Gastroesophageal sphincter (tissue), 3 donors: ENCODE measurements around the gene CFD.

Experiments
- CTCF ChIP-seq, 4 experiments: fragments of 200-600 bp in 2 of 4; fragments of 450-650 bp in 2 of 4; sonication (generic) in 1 of 4; IDR thresholded peaks; one replicate each; pipeline ENCODE4 v1.5.1; 2017 to 2019; ENCODE audit warnings: antibody characterized with exemption in 4 of 4, mild to moderate bottlenecking in 2 of 4, moderate library complexity in 2 of 4
- EP300 ChIP-seq: sonication (generic); formaldehyde crosslinking; IDR thresholded peaks from one replicate; pipeline ENCODE4 v1.6.1; 2017; ENCODE audit warnings: antibody characterized with exemption, mild to moderate bottlenecking
- POLR2A ChIP-seq, 2 donors: fragments of 450-650 bp; IDR thresholded peaks; one replicate each; pipeline ENCODE4 v1.6.1; 2017; ENCODE audit warnings: antibody characterized with exemption in 2 of 2, mild to moderate bottlenecking in 2 of 2, moderate library complexity in 1 of 2

- TF ChIP-seq POLR2A (IDR thresholded peaks at IDR 0.05) (no peak), CTCF (IDR thresholded peaks at IDR 0.05) (no peak), EP300 (no peak)
These were observed 47.0 kb downstream of the CFD start for GRCh38 chr19:906480-906879.
